Nephron progenitor cell (in vitro differentiated cells): ENCODE data around the gene ORC1.
A peak's percentile ranks its signal among the peaks of the same experiment; 100 is the strongest.

Experiments used
- DNase-seq: peaks from one replicate; pipeline ENCODE4 v3.0.0; 2021
- H3K27ac Mint-ChIP-seq: 2 replicates; pipeline ENCODE4 v1.8.0; 2021; ENCODE audit warnings: mild to moderate bottlenecking, moderate library complexity, mixed read lengths
- H3K27me3 Mint-ChIP-seq: 2 replicates; pipeline ENCODE4 v1.8.0; 2021; ENCODE audit warnings: mild to moderate bottlenecking, low read depth, mixed read lengths; ENCODE audit not compliant: poor library complexity
- H3K36me3 Mint-ChIP-seq: 2 replicates; pipeline ENCODE4 v1.8.0; 2021; ENCODE audit warnings: low read depth, mixed read lengths
- H3K4me1 Mint-ChIP-seq: 2 replicates; pipeline ENCODE4 v1.8.0; 2021; ENCODE audit warnings: mixed read lengths
- H3K4me3 Mint-ChIP-seq: 2 replicates; pipeline ENCODE4 v1.8.0; 2021; ENCODE audit warnings: mild to moderate bottlenecking, moderate library complexity, mixed read lengths
- H3K9me3 Mint-ChIP-seq: 2 replicates; pipeline ENCODE4 v1.8.0; 2021; ENCODE audit warnings: mild to moderate bottlenecking, moderate library complexity, mixed read lengths
- TF ChIP-seq, protein P1 (sequence below): fragments of 200-600 bp; sonication (generic); IDR thresholded peaks from 2 replicates; pipeline ENCODE4 v1.5.0; 2021; ENCODE audit warnings: antibody characterized with exemption

ORC1 gene

DNA sequence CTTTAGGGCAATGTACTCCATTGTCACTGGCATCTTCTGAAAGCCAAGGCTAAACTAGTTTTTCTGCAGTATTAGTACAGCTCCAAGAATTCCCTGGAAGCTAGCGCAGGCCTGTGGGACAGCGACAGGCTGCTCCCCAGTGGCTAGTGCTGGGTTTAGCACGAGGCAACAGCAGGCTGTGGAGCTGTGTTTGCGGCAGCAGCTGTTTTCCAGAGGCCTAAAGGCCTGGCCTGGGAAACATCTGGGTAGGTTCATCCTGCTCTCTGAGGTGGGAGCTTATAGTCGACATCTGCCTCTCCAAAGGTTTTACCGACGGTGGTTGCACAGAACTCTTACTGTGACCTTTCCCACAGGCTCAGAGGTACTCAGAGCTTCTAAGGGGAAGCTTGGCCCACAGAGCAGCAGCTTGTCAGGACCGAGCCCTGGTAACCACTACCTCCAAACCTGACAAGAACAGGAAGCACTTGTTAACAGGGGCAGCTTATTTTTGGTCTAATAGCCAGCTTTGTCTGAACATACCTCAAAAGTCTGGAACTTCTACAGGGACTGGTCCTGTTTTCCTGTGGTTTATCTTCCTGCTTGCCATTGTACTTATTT, 55.4 kb downstream of the ORC1 start:
- no peaks in the 10 kb centered on the region for H3K27me3 Mint-ChIP-seq

DNA sequence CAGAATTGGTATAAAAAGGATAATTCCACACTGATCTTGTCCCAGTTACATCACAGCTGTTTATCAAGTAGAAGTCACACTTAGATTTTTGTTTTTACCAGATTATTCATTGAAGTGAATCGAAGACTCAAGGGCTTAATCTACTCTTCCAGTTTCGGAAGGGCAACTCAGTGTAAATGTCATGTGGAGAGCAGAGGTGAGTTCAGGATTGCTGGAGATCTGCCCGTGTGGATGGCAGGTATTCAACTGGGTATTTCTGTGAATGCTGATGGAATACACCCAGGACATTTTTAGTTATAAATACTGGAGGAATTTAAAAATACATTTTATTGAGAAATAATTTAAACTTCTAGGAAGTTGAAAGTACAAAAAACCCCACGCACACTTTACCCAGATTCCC, 57.6 kb downstream of the ORC1 start:
- peaks cover 3% of the 10 kb centered on the region for H3K4me1 Mint-ChIP-seq
- H3K9me3 Mint-ChIP-seq: no peaks in the 10 kb centered on the region
- no peaks in the 10 kb centered on the region for H3K27me3 Mint-ChIP-seq
- TF ChIP-seq, protein P1, sequence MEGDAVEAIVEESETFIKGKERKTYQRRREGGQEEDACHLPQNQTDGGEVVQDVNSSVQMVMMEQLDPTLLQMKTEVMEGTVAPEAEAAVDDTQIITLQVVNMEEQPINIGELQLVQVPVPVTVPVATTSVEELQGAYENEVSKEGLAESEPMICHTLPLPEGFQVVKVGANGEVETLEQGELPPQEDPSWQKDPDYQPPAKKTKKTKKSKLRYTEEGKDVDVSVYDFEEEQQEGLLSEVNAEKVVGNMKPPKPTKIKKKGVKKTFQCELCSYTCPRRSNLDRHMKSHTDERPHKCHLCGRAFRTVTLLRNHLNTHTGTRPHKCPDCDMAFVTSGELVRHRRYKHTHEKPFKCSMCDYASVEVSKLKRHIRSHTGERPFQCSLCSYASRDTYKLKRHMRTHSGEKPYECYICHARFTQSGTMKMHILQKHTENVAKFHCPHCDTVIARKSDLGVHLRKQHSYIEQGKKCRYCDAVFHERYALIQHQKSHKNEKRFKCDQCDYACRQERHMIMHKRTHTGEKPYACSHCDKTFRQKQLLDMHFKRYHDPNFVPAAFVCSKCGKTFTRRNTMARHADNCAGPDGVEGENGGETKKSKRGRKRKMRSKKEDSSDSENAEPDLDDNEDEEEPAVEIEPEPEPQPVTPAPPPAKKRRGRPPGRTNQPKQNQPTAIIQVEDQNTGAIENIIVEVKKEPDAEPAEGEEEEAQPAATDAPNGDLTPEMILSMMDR: no peak
- H3K27ac Mint-ChIP-seq: no peak overlapping the region
- H3K4me3 Mint-ChIP-seq: no peak overlapping the region
- peaks cover 39% of the 10 kb centered on the region for H3K36me3 Mint-ChIP-seq
- DNase-seq: no peak

More for the DNA sequence above, 55.4 kb downstream of the ORC1 start:
- peak overlapping the region; percentile 94 for H3K27ac Mint-ChIP-seq
- TF ChIP-seq, protein P1: peak; percentile 19
- no peak overlapping the region for H3K4me3 Mint-ChIP-seq
- no peaks in the 10 kb centered on the region for H3K9me3 Mint-ChIP-seq
- H3K36me3 Mint-ChIP-seq: peaks cover 52% of the 10 kb centered on the region
- peak; percentile 28 for DNase-seq
- peaks cover 3% of the 10 kb centered on the region for H3K4me1 Mint-ChIP-seq

DNA sequence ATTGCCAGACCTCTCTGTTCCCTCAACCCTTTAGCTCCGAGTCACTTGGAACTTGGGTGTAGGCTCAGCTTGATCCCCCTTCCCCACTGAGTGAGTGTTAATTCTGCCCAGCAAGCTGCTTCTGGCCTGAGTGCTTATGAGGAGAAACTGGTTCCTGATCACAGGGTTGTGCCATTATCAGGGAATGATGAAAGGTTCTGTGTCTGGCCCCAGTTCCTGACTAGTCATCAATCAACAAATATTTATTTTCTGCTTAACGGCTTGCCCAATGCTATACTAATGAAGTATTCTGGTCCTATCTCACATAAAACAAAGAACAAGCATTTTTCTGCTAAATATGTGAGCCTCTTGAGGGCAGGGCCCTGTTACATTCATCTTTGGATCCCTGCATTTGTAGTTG, 59.0 kb downstream of the ORC1 start:
- no peak for DNase-seq
- peaks cover under 1% of the 10 kb centered on the region for H3K4me1 Mint-ChIP-seq
- H3K27ac Mint-ChIP-seq: no peak overlapping the region
- no peaks in the 10 kb centered on the region for H3K27me3 Mint-ChIP-seq
- no peaks in the 10 kb centered on the region for H3K9me3 Mint-ChIP-seq
- peaks cover 41% of the 10 kb centered on the region for H3K36me3 Mint-ChIP-seq
- H3K4me3 Mint-ChIP-seq: no peak overlapping the region
- TF ChIP-seq, protein P1: no peak

GRCh38 chr1:52343979-52344378, 60.2 kb downstream of the ORC1 start:
- TF ChIP-seq, protein P1: no peak
- no peak for DNase-seq
- H3K4me3 Mint-ChIP-seq: no peak overlapping the region
- H3K9me3 Mint-ChIP-seq: no peaks in the 10 kb centered on the region
- peaks cover 48% of the 10 kb centered on the region for H3K36me3 Mint-ChIP-seq
- no peaks in the 10 kb centered on the region for H3K4me1 Mint-ChIP-seq
- H3K27me3 Mint-ChIP-seq: no peaks in the 10 kb centered on the region
- H3K27ac Mint-ChIP-seq: no peak overlapping the region

DNA sequence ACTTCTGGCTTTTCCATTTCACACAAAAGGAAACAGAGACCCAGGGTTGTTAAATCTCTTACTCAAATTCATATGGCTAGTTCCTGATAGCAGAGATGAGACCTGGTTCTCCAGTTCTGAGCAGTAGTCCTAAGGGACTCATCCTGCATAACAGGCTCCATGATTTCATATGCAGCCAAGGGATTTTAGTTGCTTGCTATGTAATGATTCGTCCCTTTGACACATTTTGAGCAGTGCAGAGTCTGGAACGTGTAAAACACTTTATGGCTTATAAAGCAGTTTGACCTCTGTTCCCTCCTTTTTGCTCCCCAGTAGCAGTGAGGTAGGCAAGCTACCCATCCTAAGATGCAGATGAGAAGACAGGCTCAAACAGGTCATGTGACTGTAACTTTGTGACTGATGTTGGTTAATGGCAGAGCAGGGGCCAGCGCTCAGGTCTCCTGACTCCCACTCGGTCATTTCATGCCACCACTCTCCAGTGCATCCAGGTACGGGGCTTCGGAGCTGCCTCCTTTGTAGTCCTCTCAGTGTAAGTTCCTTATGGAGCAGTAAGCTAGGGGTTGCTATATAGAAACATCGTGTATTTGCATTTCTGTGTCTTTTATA, 62.5 kb downstream of the ORC1 start:
- H3K36me3 Mint-ChIP-seq: peaks cover 51% of the 10 kb centered on the region
- TF ChIP-seq, protein P1: no peak

DNA sequence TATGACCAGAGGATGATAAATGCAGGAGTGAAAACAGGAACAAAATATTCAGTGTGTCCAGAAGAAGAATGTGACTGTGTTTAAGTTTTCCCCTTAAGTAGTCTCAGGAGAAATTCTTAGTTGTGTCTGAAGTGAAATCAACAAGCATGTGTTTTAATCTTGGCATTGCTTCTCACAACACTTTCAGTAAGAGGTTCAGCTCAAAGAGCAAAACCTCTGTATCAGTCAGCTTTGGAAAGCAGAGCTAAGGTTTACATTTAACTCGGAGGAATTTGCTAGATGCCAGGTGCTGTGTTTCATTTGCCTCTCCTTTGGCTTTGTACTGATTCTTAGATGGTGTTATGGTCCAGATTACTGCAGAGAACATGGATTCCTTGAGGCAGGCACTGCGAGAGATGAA, 66.8 kb downstream of the ORC1 start:
- Mint-ChIP-seq H3K27ac (no peak overlapping the region), H3K4me1 (no peaks in the 10 kb centered on the region), H3K9me3 (no peaks in the 10 kb centered on the region), H3K36me3 (peaks cover 48% of the 10 kb centered on the region), H3K27me3 (no peaks in the 10 kb centered on the region), H3K4me3 (no peak overlapping the region)
- DNase-seq: no peak
- TF ChIP-seq, protein P1: no peak

More for the DNA sequence above, 62.5 kb downstream of the ORC1 start:
- Mint-ChIP-seq H3K27ac (no peak overlapping the region), H3K4me3 (no peak overlapping the region), H3K9me3 (no peaks in the 10 kb centered on the region), H3K4me1 (no peaks in the 10 kb centered on the region), H3K27me3 (no peaks in the 10 kb centered on the region)
- DNase-seq: no peak
